Skeletal muscle tissue (tissue), 4 donors: ENCODE measurements around the gene CNTN5. TPM values are rescaled to one million over a fixed set of nuclear protein-coding genes. Genes with fewer than 3 reads are reported as not detected.

Source experiments
- H3K27ac ChIP-seq: one replicate; pipeline ENCODE4 v1.7.0; 2013; ENCODE audit warnings: mild to moderate bottlenecking, low read depth, low read length, inconsistent platforms
- H3K27me3 ChIP-seq, 3 donors: one replicate each; pipeline ENCODE4 v1.7.0; 2013; ENCODE audit warnings: low read length in 3 of 3; ENCODE audit not compliant: control insufficient read depth in 3 of 3, insufficient read depth in 3 of 3
- H3K36me3 ChIP-seq, 3 donors: one replicate each; pipeline ENCODE4 v1.7.0; 2013; ENCODE audit warnings: low read length in 3 of 3; ENCODE audit not compliant: control insufficient read depth in 3 of 3, insufficient read depth in 3 of 3
- H3K4me1 ChIP-seq, 3 donors: one replicate each; pipeline ENCODE4 v1.7.0; 2013; ENCODE audit warnings: low read length in 3 of 3, mild to moderate bottlenecking in 3 of 3; ENCODE audit not compliant: control insufficient read depth in 3 of 3, insufficient read depth in 3 of 3
- H3K4me3 ChIP-seq, 3 donors: one replicate each; pipeline ENCODE4 v1.7.0; 2013; ENCODE audit warnings: low read length in 3 of 3
- H3K9ac ChIP-seq, 3 donors: one replicate each; pipeline ENCODE4 v1.7.0; 2013; ENCODE audit warnings: low read length in 3 of 3, mild to moderate bottlenecking in 3 of 3, moderate library complexity in 2 of 3, low read depth in 1 of 3
- H3K9me3 ChIP-seq, 3 donors: one replicate each; pipeline ENCODE4 v1.7.0; 2013; ENCODE audit warnings: low read length in 3 of 3; ENCODE audit not compliant: control insufficient read depth in 3 of 3
- total RNA-seq: library from RNA; depleted of rRNA; stranded (reverse); fragments of >200 nt; gene quantifications from one replicate; pipeline ENCODE4 v1.2.3, GENCODE V29; 2014
- donor health status: Osteomylitis.

Gene CNTN5
- total RNA-seq, 1 donor from 2014 or later, result 10.4 TPM

DNA sequence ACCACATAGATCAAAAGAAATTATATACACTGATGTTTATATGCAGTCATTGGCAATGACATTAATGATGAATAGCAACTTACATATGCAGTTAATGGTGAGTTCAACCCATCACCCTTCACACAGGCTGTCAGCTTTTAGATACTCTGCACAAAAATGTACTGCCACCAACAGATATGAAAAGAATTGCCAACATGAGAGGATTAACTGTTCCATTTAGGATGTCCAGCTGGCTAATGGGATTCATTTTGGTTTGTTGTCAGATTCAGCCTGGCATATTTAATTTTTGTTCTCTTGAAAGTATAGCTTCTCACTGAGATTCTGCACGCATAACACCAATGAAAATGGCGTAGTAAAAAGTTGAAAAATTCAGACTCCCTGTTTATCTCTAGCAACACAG lies 1112.4 kb downstream of the CNTN5 start:
- Histone ChIP-seq H3K27me3 (no peaks in the 10 kb centered on the region), H3K27ac (no peak overlapping the region), H3K9ac (no peak overlapping the region), H3K36me3 (no peaks in the 10 kb centered on the region), H3K4me3 (no peak overlapping the region), H3K4me1 (no peaks in the 10 kb centered on the region), H3K9me3 (no peaks in the 10 kb centered on the region)

DNA sequence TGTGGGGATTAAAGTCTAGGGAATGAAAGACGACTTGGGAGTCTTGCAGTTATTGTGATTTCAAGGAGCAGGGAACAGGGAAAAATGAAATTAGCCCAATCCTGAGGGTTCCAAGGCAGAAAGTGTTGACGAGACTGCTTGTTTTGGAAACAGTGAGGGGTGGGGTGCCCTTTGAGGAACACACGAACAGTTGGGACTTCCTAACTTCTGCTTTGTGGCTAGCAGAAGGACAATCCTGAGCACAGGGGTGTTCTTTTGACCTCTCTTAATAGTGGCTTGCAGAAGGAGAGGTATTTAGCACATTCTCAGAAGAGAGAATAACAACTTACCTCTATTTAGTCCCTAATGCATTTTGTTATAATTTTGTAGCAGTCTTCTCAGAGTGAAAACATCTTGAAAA lies 1120.5 kb downstream of the CNTN5 start:
- H3K9me3 ChIP-seq, result peaks cover 0 to 2% (median 0%) of the 10 kb centered on the region in 3 donors
- no peak overlapping the region for H3K4me3 ChIP-seq
- no peak overlapping the region for H3K9ac ChIP-seq
- H3K36me3 ChIP-seq, result no peaks in the 10 kb centered on the region
- H3K27ac ChIP-seq, result no peak overlapping the region
- no peaks in the 10 kb centered on the region for H3K4me1 ChIP-seq
- no peaks in the 10 kb centered on the region for H3K27me3 ChIP-seq

DNA sequence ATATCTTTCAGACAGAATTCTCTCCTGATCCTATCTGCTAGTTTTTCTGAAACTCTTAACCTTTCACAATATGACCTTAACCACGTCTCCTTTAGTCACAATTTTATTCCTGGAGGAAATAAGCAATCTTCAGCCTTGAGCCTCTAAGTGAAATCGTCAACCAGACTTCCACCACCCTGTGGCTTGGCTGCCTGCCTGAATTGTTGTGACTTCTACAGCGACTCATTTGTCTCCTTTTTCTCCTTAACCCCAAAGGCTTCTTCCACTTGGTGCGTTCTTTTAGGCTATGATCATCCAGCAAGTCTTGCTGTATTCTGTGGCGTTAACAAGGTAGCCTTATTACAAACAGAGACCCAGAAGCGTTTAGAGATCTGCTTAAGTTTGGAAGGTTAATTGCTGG lies 1131.2 kb downstream of the CNTN5 start:
- no peaks in the 10 kb centered on the region for H3K4me1 ChIP-seq
- no peak overlapping the region for H3K27ac ChIP-seq
- no peaks in the 10 kb centered on the region for H3K27me3 ChIP-seq

DNA sequence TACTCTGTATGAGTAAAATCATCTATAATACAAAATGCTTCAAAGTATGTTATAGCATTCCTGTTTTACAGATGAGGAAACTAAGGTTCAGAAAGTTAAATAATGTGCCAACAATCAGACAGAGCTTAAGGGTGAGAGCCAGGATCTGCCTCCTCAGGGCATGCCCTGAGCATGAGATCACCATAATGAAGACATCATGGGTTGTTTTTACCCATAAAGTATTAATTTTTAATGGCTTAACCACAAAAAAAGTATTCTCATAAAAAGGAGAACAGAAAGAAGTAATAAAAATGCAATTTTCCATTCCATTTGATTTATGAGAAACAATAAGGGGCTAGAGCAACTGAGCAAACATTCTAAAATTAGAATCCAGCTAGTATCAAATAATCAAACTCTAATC lies 1132.0 kb downstream of the CNTN5 start:
- Histone ChIP-seq H3K4me1 (no peaks in the 10 kb centered on the region), H3K4me3 (no peak overlapping the region), H3K9me3 (no peaks in the 10 kb centered on the region), H3K27me3 (no peaks in the 10 kb centered on the region), H3K36me3 (no peaks in the 10 kb centered on the region), H3K9ac (no peak overlapping the region), H3K27ac (no peak overlapping the region)

More for the DNA sequence above, 1131.2 kb downstream of the CNTN5 start:
- Histone ChIP-seq H3K4me3 (no peak overlapping the region), H3K9ac (no peak overlapping the region), H3K36me3 (no peaks in the 10 kb centered on the region), H3K9me3 (no peaks in the 10 kb centered on the region)

DNA sequence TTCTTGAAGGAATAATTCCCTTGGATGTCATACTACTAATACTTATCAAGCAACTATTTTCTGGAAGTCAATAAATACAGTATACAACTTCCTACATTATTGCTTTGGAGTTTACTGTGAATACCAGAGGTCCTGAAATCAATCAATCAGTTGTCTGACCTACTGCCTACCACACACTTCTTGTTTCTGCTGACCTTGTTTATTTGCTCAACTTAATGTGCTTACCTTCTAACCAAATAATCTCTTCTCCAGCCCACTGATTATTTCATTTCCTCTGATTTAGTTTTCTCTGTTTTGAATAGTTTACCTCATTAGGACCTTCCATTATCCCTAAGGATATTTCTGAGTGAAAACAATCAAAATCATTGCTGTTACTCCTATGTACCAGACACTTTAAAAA lies 1142.7 kb downstream of the CNTN5 start:
- H3K9me3 ChIP-seq, result no peaks in the 10 kb centered on the region
- H3K4me3 ChIP-seq, result no peak overlapping the region
- no peaks in the 10 kb centered on the region for H3K4me1 ChIP-seq
- H3K27me3 ChIP-seq, result no peaks in the 10 kb centered on the region
- H3K36me3 ChIP-seq, result no peaks in the 10 kb centered on the region
- H3K9ac ChIP-seq, result no peak overlapping the region
- no peak overlapping the region for H3K27ac ChIP-seq

DNA sequence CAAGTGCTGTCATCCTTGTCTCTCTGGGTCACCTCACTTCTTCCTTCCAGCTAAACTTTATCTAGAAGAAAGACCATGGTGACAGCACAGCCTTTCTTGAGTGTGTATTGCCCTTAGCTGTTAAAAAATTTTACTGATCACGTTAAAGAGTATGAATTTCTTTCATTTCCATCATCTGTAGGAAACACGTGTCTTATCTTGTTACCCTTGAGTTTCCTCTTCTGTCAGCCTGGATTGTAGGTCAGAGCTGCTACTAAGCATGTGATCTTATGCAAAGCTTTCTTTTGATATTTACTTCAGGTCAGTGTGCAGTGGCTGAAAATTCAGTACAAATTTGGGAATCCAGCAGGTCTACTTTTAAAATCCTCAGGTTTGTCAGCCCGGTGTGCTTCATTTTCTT lies 1154.1 kb downstream of the CNTN5 start:
- Histone ChIP-seq H3K9me3 (no peaks in the 10 kb centered on the region), H3K27me3 (no peaks in the 10 kb centered on the region), H3K36me3 (no peaks in the 10 kb centered on the region), H3K27ac (no peak overlapping the region), H3K4me1 (no peaks in the 10 kb centered on the region), H3K9ac (no peak overlapping the region), H3K4me3 (no peak overlapping the region)

DNA sequence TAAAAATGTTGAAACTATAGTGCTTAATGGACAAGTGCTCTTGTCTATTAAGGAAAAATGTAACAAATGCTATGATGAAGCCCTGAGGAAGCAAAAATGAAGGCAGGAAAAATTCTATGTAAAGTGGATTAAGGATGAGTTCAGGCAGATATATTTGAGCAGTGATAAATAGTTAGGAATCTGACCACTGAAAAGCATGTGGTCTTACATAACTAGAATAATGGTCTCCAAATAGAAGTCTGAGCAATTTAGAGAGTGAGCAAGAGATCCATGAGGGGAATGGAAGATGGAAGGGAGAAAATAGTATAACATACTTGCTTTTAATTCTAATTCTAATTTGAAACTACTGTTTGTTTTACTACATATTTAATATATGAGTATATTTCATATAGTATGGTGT lies 1155.7 kb downstream of the CNTN5 start:
- H3K27me3 ChIP-seq, result no peaks in the 10 kb centered on the region
- H3K9me3 ChIP-seq, result no peaks in the 10 kb centered on the region
- no peak overlapping the region for H3K4me3 ChIP-seq
- no peaks in the 10 kb centered on the region for H3K36me3 ChIP-seq
- H3K4me1 ChIP-seq, result no peaks in the 10 kb centered on the region
- H3K27ac ChIP-seq, result no peak overlapping the region
- no peak overlapping the region for H3K9ac ChIP-seq

DNA sequence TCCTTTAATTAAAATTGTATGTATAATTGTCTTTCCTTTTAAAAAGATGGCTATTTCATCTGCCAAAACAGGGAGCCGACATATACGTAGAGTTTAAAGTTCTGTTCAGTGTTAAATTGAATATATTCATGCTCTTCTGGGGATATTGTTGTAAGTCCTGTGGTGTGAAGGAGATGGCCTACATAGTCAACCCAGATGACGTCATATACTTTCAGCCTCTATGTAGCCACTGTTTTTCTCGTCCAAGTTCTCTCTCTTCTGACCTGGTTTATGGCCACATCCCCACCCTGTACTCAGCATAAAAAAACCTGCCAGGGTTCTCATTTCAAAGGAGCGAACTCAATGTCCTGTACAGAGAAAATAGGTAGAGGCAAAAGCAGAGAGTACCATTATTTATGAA lies 1156.9 kb downstream of the CNTN5 start:
- Histone ChIP-seq H3K27me3 (no peaks in the 10 kb centered on the region), H3K9me3 (no peaks in the 10 kb centered on the region), H3K4me1 (no peaks in the 10 kb centered on the region), H3K27ac (no peak overlapping the region), H3K9ac (no peak overlapping the region), H3K4me3 (no peak overlapping the region), H3K36me3 (no peaks in the 10 kb centered on the region)

DNA sequence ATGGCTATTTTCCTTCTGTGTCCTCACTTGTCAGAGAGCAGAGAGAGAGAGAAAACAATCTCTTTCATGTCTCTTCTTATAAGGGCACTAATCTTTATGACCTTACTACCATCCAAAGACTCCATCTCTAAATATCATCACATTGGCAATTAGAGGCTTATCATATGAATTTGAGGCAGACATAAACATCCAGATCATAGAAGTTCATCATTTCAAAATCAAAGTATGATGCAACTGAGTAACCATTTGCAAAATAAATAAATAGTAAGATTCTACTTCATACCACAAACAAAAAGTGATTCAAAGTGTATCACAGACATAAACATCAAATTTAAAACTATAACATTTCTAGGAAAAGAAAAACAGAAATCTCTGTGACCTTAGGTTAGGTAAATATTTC lies 1161.6 kb downstream of the CNTN5 start:
- no peak overlapping the region for H3K4me3 ChIP-seq
- no peak overlapping the region for H3K9ac ChIP-seq
- no peak overlapping the region for H3K27ac ChIP-seq
- H3K36me3 ChIP-seq, result no peaks in the 10 kb centered on the region
- no peaks in the 10 kb centered on the region for H3K27me3 ChIP-seq
- no peaks in the 10 kb centered on the region for H3K4me1 ChIP-seq
- no peaks in the 10 kb centered on the region for H3K9me3 ChIP-seq

DNA sequence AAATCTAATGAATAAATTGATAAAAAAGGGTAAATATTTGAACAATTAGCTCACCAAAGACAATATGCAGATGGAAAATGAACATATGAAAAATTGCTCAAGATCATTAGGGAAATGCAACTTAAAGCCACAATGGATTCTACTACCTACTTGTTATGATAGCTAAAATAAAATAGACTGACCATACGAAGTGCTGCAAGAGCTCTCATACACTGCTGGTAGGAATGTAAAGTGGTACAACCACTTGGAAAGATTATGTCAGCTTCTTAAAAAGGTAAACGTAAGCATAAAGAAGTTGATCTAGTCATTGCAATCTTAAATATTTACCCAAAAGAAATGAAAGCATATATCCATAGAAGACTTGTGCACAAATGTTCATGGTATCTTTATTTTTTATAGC lies 1162.2 kb downstream of the CNTN5 start:
- Histone ChIP-seq H3K27me3 (no peaks in the 10 kb centered on the region), H3K4me3 (no peak overlapping the region), H3K9ac (no peak overlapping the region), H3K36me3 (no peaks in the 10 kb centered on the region), H3K4me1 (no peaks in the 10 kb centered on the region), H3K27ac (no peak overlapping the region), H3K9me3 (no peaks in the 10 kb centered on the region)

DNA sequence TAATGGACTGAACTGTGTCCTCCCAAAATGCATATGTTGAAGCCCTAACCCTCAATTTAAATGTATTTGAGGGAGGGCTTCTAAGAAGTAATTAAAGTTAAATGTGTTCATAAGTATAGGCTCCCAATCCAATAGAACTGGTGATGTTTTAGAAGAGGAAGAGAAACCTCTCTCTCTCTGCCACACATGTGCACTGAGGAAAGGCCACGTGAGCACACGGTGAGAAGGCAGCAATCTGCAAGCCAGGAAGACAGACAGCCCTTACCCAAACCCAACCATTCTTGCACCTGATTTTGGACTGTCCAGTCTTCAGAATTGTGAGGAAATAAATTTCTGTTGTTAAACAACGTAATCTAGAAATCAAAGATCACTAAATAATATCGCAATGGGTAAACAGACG lies 1164.8 kb downstream of the CNTN5 start:
- Histone ChIP-seq H3K27ac (no peak overlapping the region), H3K4me1 (no peaks in the 10 kb centered on the region), H3K9ac (no peak overlapping the region), H3K4me3 (no peak overlapping the region), H3K36me3 (no peaks in the 10 kb centered on the region), H3K9me3 (no peaks in the 10 kb centered on the region), H3K27me3 (no peaks in the 10 kb centered on the region)
